Hepatocyte (in vitro differentiated cells): ENCODE data around the gene HNRNPR. TPM values are rescaled to one million over a fixed set of nuclear protein-coding genes. Genes with fewer than 3 reads are reported as not detected.

Experiments
- DNase-seq: peaks from one replicate; pipeline ENCODE4 v3.0.0-alpha.2; 2016; ENCODE audit warnings: low spot score
- H2AFZ ChIP-seq: fragments of 200-600 bp; sonication (generic); 2 replicates; pipeline ENCODE4 v1.6.0; 2016; ENCODE audit warnings: antibody characterized with exemption, mild to moderate bottlenecking
- H3K27ac ChIP-seq: fragments of 200-600 bp; sonication (generic); 2 replicates; pipeline ENCODE4 v1.5.1; 2016; ENCODE audit warnings: mild to moderate bottlenecking
- H3K27me3 ChIP-seq: fragments of 200-600 bp; sonication (generic); 2 replicates; pipeline ENCODE4 v1.6.1; 2016
- H3K36me3 ChIP-seq: fragments of 200-600 bp; sonication (generic); replicated peaks from 2 replicates; pipeline ENCODE4 v1.5.1; 2016; ENCODE audit warnings: low read depth; ENCODE audit not compliant: insufficient read depth
- H3K4me1 ChIP-seq: fragments of 200-600 bp; sonication (generic); 2 replicates; pipeline ENCODE4 v1.5.1; 2016; ENCODE audit warnings: mild to moderate bottlenecking, moderate library complexity; ENCODE audit not compliant: insufficient read depth
- H3K4me2 ChIP-seq: fragments of 200-600 bp; sonication (generic); 2 replicates; pipeline ENCODE4 v1.6.0; 2016
- H3K4me3 ChIP-seq: fragments of 200-600 bp; sonication (generic); 2 replicates; pipeline ENCODE4 v1.5.1; 2016; ENCODE audit warnings: mild to moderate bottlenecking
- H3K79me2 ChIP-seq: fragments of 200-600 bp; sonication (generic); 2 replicates; pipeline ENCODE4 v1.6.0; 2017; ENCODE audit warnings: mild to moderate bottlenecking
- H3K9me2 ChIP-seq: fragments of 200-600 bp; sonication (generic); replicated peaks from 2 replicates; pipeline ENCODE4 v1.6.0; 2017; ENCODE audit warnings: mild to moderate bottlenecking; ENCODE audit not compliant: insufficient read depth
- H3K9me3 ChIP-seq: fragments of 200-600 bp; sonication (generic); 2 replicates; pipeline ENCODE4 v1.5.1; 2016; ENCODE audit warnings: low read depth, mild to moderate bottlenecking
- H4K20me1 ChIP-seq: fragments of 200-600 bp; sonication (generic); 2 replicates; pipeline ENCODE4 v1.6.0; 2016; ENCODE audit warnings: mild to moderate bottlenecking; ENCODE audit not compliant: insufficient read depth, poor library complexity, severe bottlenecking
- EZH2 ChIP-seq: fragments of 200-600 bp; sonication (generic); IDR thresholded peaks from 2 replicates; pipeline ENCODE4 v1.6.1; 2016; ENCODE audit warnings: antibody characterized with exemption, mild to moderate bottlenecking, borderline replicate concordance
- EZH2phosphoT487 ChIP-seq: fragments of 200-600 bp; sonication (generic); IDR thresholded peaks from one replicate; pipeline ENCODE4 v1.6.1; 2018; ENCODE audit warnings: antibody characterized with exemption, mild to moderate bottlenecking, low read depth, moderate library complexity; ENCODE audit not compliant: unreplicated experiment, severe bottlenecking
- WGBS: methylation state at CpG from one replicate; pipeline ENCODE4 v1.1.6; 2016; ENCODE audit warnings: low lambda C conversion rate; ENCODE audit errors: missing lambda C conversion rate; 5-methylcytosine and 5-hydroxymethylcytosine counted together
- polyA plus RNA-seq: library from polyadenylated mRNA; unstranded; fragments of >200 nt; fragmentation: Nextera tagmentation; extraction: Ambion mirVana; gene quantifications from 2 replicates; pipeline ENCODE4 v1.2.1, GENCODE V29; 2016
- total RNA-seq: library from RNA; depleted of rRNA; stranded (reverse); fragments of >200 nt; gene quantifications from 2 replicates; pipeline ENCODE4 v1.2.3, GENCODE V29; 2014
- TF ChIP-seq, protein P1 (sequence below): fragments of 200-600 bp; sonication (generic); IDR thresholded peaks from 2 replicates; pipeline ENCODE4 v1.5.1; 2016; ENCODE audit warnings: antibody characterized with exemption, mild to moderate bottlenecking; ENCODE audit not compliant: poor library complexity

The HNRNPR gene
- total and polyA plus RNA-seq, 2 experiments from 2014 or later: 106 to 112 TPM

DNA sequence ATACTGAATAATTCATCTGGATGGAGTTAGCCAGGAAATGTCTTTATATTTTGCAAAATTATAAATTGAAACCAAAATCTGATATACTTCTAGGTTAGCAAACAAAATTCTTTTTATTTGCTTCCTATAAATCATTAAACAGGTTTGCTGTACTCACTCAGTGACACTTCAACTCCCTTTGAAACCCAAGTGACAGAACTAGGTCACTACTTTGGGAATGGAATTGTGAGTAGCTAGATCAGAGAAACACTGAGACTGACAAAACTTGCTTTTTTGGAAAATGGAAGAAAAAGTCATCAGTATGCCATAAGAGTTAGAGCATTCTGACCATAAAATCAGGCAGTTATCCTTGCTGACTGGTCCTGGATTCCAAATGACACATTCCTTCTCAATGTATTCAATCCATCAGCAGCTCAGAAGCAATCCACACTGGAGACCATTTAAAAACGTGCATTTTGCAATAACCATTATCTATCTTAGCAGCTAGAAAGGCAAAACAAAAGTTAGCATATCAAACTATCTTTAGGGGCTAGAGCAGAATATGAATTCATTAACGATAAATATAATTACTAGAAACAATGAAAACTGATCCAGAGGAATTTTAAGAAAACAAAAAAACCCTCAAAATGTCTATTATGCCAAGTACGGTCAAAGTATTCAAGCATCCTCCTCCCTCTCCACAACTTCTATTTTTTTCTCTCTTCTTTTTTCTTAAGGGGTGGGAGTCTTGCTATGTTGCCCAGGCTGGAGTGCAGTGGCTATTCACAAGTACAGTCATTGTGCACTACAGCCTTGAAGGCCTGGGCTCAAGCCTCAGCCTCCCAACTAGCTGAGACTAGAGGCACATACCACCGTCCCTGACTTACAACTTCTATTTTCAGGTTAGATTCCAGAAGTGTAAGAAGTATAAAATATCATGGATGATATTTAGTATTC lies 60.1 kb downstream of the HNRNPR start:
- no peaks in the 10 kb centered on the region for H3K27me3 ChIP-seq
- H3K4me3 ChIP-seq: no peak overlapping the region
- H2AFZ ChIP-seq: no peak overlapping the region
- H3K4me2 ChIP-seq: no peak overlapping the region
- H4K20me1 ChIP-seq: no peaks in the 10 kb centered on the region
- no peaks in the 10 kb centered on the region for H3K79me2 ChIP-seq
- no peaks in the 10 kb centered on the region for H3K4me1 ChIP-seq
- H3K27ac ChIP-seq: no peak overlapping the region
- no peaks in the 10 kb centered on the region for H3K9me3 ChIP-seq
- TF ChIP-seq EZH2 (no peak), EZH2phosphoT487 (no peak)
- TF ChIP-seq, protein P1, sequence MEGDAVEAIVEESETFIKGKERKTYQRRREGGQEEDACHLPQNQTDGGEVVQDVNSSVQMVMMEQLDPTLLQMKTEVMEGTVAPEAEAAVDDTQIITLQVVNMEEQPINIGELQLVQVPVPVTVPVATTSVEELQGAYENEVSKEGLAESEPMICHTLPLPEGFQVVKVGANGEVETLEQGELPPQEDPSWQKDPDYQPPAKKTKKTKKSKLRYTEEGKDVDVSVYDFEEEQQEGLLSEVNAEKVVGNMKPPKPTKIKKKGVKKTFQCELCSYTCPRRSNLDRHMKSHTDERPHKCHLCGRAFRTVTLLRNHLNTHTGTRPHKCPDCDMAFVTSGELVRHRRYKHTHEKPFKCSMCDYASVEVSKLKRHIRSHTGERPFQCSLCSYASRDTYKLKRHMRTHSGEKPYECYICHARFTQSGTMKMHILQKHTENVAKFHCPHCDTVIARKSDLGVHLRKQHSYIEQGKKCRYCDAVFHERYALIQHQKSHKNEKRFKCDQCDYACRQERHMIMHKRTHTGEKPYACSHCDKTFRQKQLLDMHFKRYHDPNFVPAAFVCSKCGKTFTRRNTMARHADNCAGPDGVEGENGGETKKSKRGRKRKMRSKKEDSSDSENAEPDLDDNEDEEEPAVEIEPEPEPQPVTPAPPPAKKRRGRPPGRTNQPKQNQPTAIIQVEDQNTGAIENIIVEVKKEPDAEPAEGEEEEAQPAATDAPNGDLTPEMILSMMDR: no peak
- DNase-seq: no peak
- peaks cover 5% of the 10 kb centered on the region for H3K36me3 ChIP-seq
- WGBS: 90% methylated on average over 4 of the region's 4 CpGs
- H3K9me2 ChIP-seq: no peaks in the 10 kb centered on the region

DNA sequence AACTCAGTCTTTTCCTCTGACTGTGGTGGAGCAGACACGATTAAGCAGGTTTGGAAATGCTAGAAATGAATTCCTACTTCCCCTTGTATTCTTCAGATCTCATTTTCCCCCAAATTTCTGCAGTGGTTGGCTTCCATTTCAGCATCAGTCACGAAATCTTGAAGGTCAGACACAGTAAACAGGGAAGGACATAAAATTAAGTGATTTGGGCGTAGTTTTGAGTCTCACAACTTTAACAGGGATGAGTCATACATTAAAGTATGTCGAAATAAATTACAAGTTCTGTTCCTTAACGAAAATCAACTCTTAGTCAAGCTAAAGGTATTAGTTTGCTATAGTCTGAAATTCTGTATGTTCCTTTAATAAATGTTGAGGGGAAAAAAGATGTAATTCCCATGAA lies 61.1 kb downstream of the HNRNPR start:
- 80% methylated on average over 5 of the region's 5 CpGs for WGBS
- TF ChIP-seq EZH2phosphoT487: no peak
- TF ChIP-seq EZH2: no peak
- TF ChIP-seq, protein P1: no peak
- Histone ChIP-seq H2AFZ (no peak overlapping the region), H4K20me1 (no peaks in the 10 kb centered on the region), H3K9me3 (no peaks in the 10 kb centered on the region), H3K4me1 (no peaks in the 10 kb centered on the region), H3K36me3 (peaks cover 5% of the 10 kb centered on the region), H3K9me2 (no peaks in the 10 kb centered on the region), H3K79me2 (no peaks in the 10 kb centered on the region), H3K27ac (no peak overlapping the region), H3K4me2 (no peak overlapping the region), H3K27me3 (no peaks in the 10 kb centered on the region), H3K4me3 (no peak overlapping the region)
- no peak for DNase-seq

DNA sequence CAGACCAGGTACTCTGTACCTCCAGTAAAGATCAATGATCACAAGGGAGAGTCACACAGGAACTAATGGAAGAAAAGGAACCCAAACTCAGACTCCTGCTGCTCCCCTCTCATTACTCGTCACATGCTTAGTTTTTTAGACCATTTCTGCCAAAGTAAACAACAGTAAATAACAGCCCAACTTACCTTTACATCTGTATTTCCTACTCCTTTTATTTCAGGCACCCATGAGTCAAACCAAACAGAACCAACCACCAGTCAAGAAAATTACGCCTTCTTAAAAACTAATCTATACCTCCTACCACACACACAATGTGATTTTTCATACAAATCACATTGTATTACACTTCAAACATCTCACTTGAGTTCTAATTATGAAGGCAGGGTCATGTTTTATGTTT lies 65.4 kb downstream of the HNRNPR start:
- 90% methylated on average over 2 of the region's 2 CpGs for WGBS
- Histone ChIP-seq H2AFZ (no peak overlapping the region), H3K9me3 (no peaks in the 10 kb centered on the region), H3K79me2 (no peaks in the 10 kb centered on the region), H3K27me3 (no peaks in the 10 kb centered on the region), H4K20me1 (no peaks in the 10 kb centered on the region), H3K4me3 (no peak overlapping the region), H3K4me1 (no peaks in the 10 kb centered on the region), H3K36me3 (peaks cover 5% of the 10 kb centered on the region), H3K27ac (no peak overlapping the region), H3K4me2 (no peak overlapping the region), H3K9me2 (no peaks in the 10 kb centered on the region)
- DNase-seq: no peak
- TF ChIP-seq EZH2phosphoT487 (no peak), EZH2 (no peak)
- TF ChIP-seq, protein P1: no peak
